Diencephalon (tissue), 1 donor: Measurements from ENCODE around the gene ZNF836. TPM values are rescaled to one million over a fixed set of nuclear protein-coding genes. Genes with fewer than 3 reads are reported as not detected.

Source experiments
- small RNA-seq: library from RNA; depleted of rRNA; stranded (forward); fragments of <200 nt; gene quantifications from one replicate; pipeline ENCODE3, GENCODE V24; 2014
- total RNA-seq: library from RNA; depleted of rRNA; stranded (reverse); fragments of >200 nt; gene quantifications from one replicate; pipeline ENCODE4 v1.2.3, GENCODE V29; 2014

Gene ZNF836
- total RNA-seq: 34.6 TPM

GRCh38 chr19:52171321-52172169, at the start of gene ZNF836:
Gene ZNF836 (minus strand): TSS chr19:52171621. CDS start chr19:52168072, 3,549 bp downstream.

GRCh38 chr19:52189735-52190486, 18.5 kb upstream of the ZNF836 start, which contains the start of gene PPP2R1A:
Gene PPP2R1A (plus strand): TSS chr19:52190052. CDS start chr19:52190097, 45 bp downstream.

GRCh38 chr19:52139252-52140031, 32.0 kb downstream of the ZNF836 start, which contains the start of gene ZNF616:
Gene ZNF616 (minus strand): TSS chr19:52139938. CDS start chr19:52130512, 9,426 bp downstream.

Small RNAs within 50 kb of the gene (small RNA-seq; reads per million reads assigned to genes)
- gene RPL37P23: 0.08 reads per million

Other genes starting within 250 kb of the ZNF836 start
- gene ZNF613, start 244.1 kb downstream of the ZNF836 start, total RNA-seq: 10.4 TPM
- gene ZNF350, start 184.8 kb downstream of the ZNF836 start, total RNA-seq: 14.8 TPM
- gene ZNF615, start 163.4 kb downstream of the ZNF836 start, total RNA-seq: 28.1 TPM
- gene ZNF614, start 143.2 kb downstream of the ZNF836 start, total RNA-seq: 27.2 TPM
- gene ZNF432, start 122.8 kb downstream of the ZNF836 start, total RNA-seq: 22.4 TPM
- gene ZNF841, start 75.9 kb downstream of the ZNF836 start, total RNA-seq: 42.0 TPM
- gene ZNF616, start 31.7 kb downstream of the ZNF836 start, total RNA-seq: 23.3 TPM
- 180 TPM for gene PPP2R1A, start 18.4 kb upstream of the ZNF836 start, total RNA-seq
- 11.5 TPM for gene ZNF766, start 98.0 kb upstream of the ZNF836 start, total RNA-seq
- gene ZNF480, start 125.5 kb upstream of the ZNF836 start, total RNA-seq: 10.8 TPM
- gene ZNF610, start 164.6 kb upstream of the ZNF836 start, total RNA-seq: 21.7 TPM
- 128 TPM for gene ZNF880, start 198.3 kb upstream of the ZNF836 start, total RNA-seq
- 72.9 TPM for gene ZNF528, start 226.2 kb upstream of the ZNF836 start, total RNA-seq